ENCODE measurements around the gene MYG1. TPM values are rescaled to one million over a fixed set of nuclear protein-coding genes. Genes with fewer than 3 reads are reported as not detected.

MYG1 gene
- total and polyA plus RNA-seq, 2 of the 13 experiments (the other 11 are each of a cell fraction or from before 2014, with no cell fraction given) = 38.6 to 58.0 TPM

- TF ChIP-seq ZNF713 (CRISPR knock-in tag; IDR thresholded peaks at IDR 0.05) = no peak
- no peak for TF ChIP-seq HOXA3 (CRISPR knock-in tag; IDR thresholded peaks at IDR 0.05)
- 0 out of 2 replicates have a peak, but pooled peaks have one; percentile 28 for TF ChIP-seq ELF3 (CRISPR knock-in tag; IDR thresholded peaks at IDR 0.05)
- TF ChIP-seq ZNF232 (CRISPR knock-in tag; IDR thresholded peaks at IDR 0.05; ENCODE audit: borderline replicate concordance) = no peak
- TF ChIP-seq HNF1B (CRISPR knock-in tag; IDR thresholded peaks at IDR 0.05) = peak; percentile 69; the same call in 1 of the 2 replicates
- peak; percentile 40 for TF ChIP-seq TEAD3 (CRISPR knock-in tag; optimal IDR thresholded peaks at IDR 0.05; ENCODE audit: borderline replicate concordance)
- no peak for TF ChIP-seq ZNF296 (CRISPR knock-in tag; conservative IDR thresholded peaks at IDR 0.05)
- no peak for TF ChIP-seq NFATC3 (CRISPR knock-in tag; IDR thresholded peaks at IDR 0.05)
- no peak for TF ChIP-seq ZNF563 (CRISPR knock-in tag; IDR thresholded peaks at IDR 0.05)
- TF ChIP-seq TBL1XR1 (IDR thresholded peaks at IDR 0.05; ENCODE audit: borderline replicate concordance, low read length, partially characterized antibody) = no peak
- no peak for TF ChIP-seq YY1 (IDR thresholded peaks at IDR 0.05; ENCODE audit: insufficient read depth, insufficient replicate concordance, low read depth, low read length)
- no peak for TF ChIP-seq ZNF136 (CRISPR knock-in tag; IDR thresholded peaks at IDR 0.05; ENCODE audit: low read depth)
- no peak for TF ChIP-seq ZNF496 (CRISPR knock-in tag; IDR thresholded peaks at IDR 0.05; ENCODE audit: insufficient replicate concordance)
- TF ChIP-seq ZNF460 (CRISPR knock-in tag; IDR thresholded peaks at IDR 0.05; ENCODE audit: borderline replicate concordance) = no peak
- TF ChIP-seq MAFF (IDR thresholded peaks at IDR 0.05; ENCODE audit: low read depth, low read length) = no peak
- TF ChIP-seq MIER2 (CRISPR knock-in tag; IDR thresholded peaks at IDR 0.05) = peak; percentile 50; the same call in 1 of the 2 replicates
- no peak for TF ChIP-seq HES4 (CRISPR knock-in tag; IDR thresholded peaks at IDR 0.05; ENCODE audit: borderline replicate concordance)
- no peak for TF ChIP-seq ZNF577 (CRISPR knock-in tag; IDR thresholded peaks at IDR 0.05; ENCODE audit: borderline replicate concordance, low read depth)
- no peak for TF ChIP-seq GFI1 (CRISPR knock-in tag; IDR thresholded peaks at IDR 0.05; ENCODE audit: borderline replicate concordance)
- no peak for TF ChIP-seq MAF1 (CRISPR knock-in tag; IDR thresholded peaks at IDR 0.05; ENCODE audit: borderline replicate concordance)
- no peak for TF ChIP-seq PITX1 (CRISPR knock-in tag; IDR thresholded peaks at IDR 0.05)
- no peak for TF ChIP-seq SP2 (CRISPR knock-in tag; IDR thresholded peaks at IDR 0.05)
- TF ChIP-seq PREB (CRISPR knock-in tag; IDR thresholded peaks at IDR 0.05) = no peak
- TF ChIP-seq HMG20A (CRISPR knock-in tag; IDR thresholded peaks at IDR 0.05; ENCODE audit: borderline replicate concordance) = peak; percentile 22; the same call in 1 of the 2 replicates
- no peak for TF ChIP-seq NCOA5 (CRISPR knock-in tag; IDR thresholded peaks at IDR 0.05)
- no peak for TF ChIP-seq ZNF629 (CRISPR knock-in tag; conservative IDR thresholded peaks at IDR 0.05)
- 0 out of 2 replicates have a peak, but pooled peaks have one; percentile 16 for TF ChIP-seq MTF1 (CRISPR knock-in tag; IDR thresholded peaks at IDR 0.05)
- TF ChIP-seq GLMP (CRISPR knock-in tag; IDR thresholded peaks at IDR 0.05; ENCODE audit: borderline replicate concordance) = no peak
Measured at GRCh38 chr12:53352331-53353256, 53.1 kb downstream of the MYG1 start (continued).

Measured in HepG2 (cell line).